Heart left ventricle (tissue), 13 donors: Measurements from ENCODE around the gene TERT.

Source experiments
- CTCF ChIP-seq, 12 donors: fragments of 200-600 bp; sonication (generic) in 4 of 12; IDR thresholded peaks; one replicate each; pipeline versions ENCODE4 v1.5.0 to v1.8.0; 2018 to 2022; ENCODE audit warnings: antibody characterized with exemption in 12 of 12, mild to moderate bottlenecking in 5 of 12
- POLR2A ChIP-seq, 2 donors: fragments of 450-650 bp; IDR thresholded peaks; one replicate each; pipeline ENCODE4 v1.6.1; 2017; ENCODE audit warnings: antibody characterized with exemption in 2 of 2, mild to moderate bottlenecking in 2 of 2, moderate library complexity in 2 of 2
- donor health status: ischemic (EF 13 %, LVEDD 7.1; RV severe dilation, severe dysfunction).
- donor health status: DM: no; HTN: yes; CAD: no.
- donor health status: DM: no; HTN: no; CAD: no.
- donor health status: ischemic (EF 25% LVEDD 6.9; RV normal size, moderate dysfunction).
- donor health status: ischemic (EF 25% LVEDD 5.7; RV mildly dilated, moderate dysfunction).
- donor health status: ischemic (EF 35%, LVEDD 5.7; RV mildly dilated, moderate dysfunction).
- donor health status: nonischemic (EF 11% LVEDD 7.7; RV severe dilation, severe dysfunction).
- donor health status: DM: yes; HTN: yes; CAD: no.
- donor health status: PGD.
- donor health status: ischemic (EF 29% LVEDD 5.4; RV normal size, mild dysfunction).
- donor health status: nonischemic (EF 23%, LVEDD 6.1; RV moderate dilation, normal function).

GRCh38 chr5:1325191-1325741 lies 30.4 kb upstream of the TERT start:
- TF ChIP-seq CTCF (IDR thresholded peaks at IDR 0.05) (no peak), POLR2A (IDR thresholded peaks at IDR 0.05) (no peak)
